OCI-LY7 (cell line): ENCODE data around the gene METTL26. TPM values are rescaled to one million over a fixed set of nuclear protein-coding genes. Genes with fewer than 3 reads are reported as not detected.

Source experiments
- BruUV-seq: library from RNA; stranded (reverse); fragments of 400-500 nt; replicated peaks from 2 replicates; lab custom pipeline; 2021; lab: Mats Ljungman, UMichigan
- CTCF ChIA-PET: fragments of 300-600 bp; sonication (Branson Sonifier 250); formaldehyde crosslinking; loops from one replicate; lab custom pipeline; 2022; ENCODE audit warnings: antibody characterized with exemption; ENCODE audit not compliant: unreplicated experiment; lab: Charles Lee
- POLR2A ChIA-PET: fragments of 300-600 bp; sonication (Branson Sonifier 250); formaldehyde crosslinking; loops from one replicate; lab custom pipeline; 2022; ENCODE audit warnings: antibody characterized with exemption; lab: Charles Lee
- DNase-seq: peaks from one replicate; pipeline ENCODE4 v3.0.0-alpha.2; 2015; ENCODE audit warnings: low spot score
- H2AFZ ChIP-seq: fragments of 200-600 bp; sonication (generic), shearing (Covaris generic); 2 replicates; pipeline ENCODE4 v1.6.1; 2014; ENCODE audit warnings: mild to moderate bottlenecking, antibody characterized with exemption, low read length, moderate library complexity
- H3K27ac ChIP-seq: fragments of 200-600 bp; sonication (generic); 2 replicates; pipeline ENCODE4 v1.5.1; 2014; ENCODE audit warnings: mixed run types, low read depth, mild to moderate bottlenecking, moderate library complexity, low read length, inconsistent platforms; ENCODE audit not compliant: poor library complexity, severe bottlenecking
- H3K36me3 ChIP-seq: fragments of 200-600 bp; sonication (generic); 2 replicates; pipeline ENCODE4 v1.6.1; 2014; ENCODE audit warnings: mild to moderate bottlenecking, antibody characterized with exemption, low read length, moderate library complexity, mixed read lengths; ENCODE audit not compliant: insufficient read depth
- H3K4me1 ChIP-seq: fragments of 200-600 bp; sonication (generic); 2 replicates; pipeline ENCODE4 v1.5.1; 2014; ENCODE audit warnings: mild to moderate bottlenecking, low read length; ENCODE audit not compliant: insufficient read depth, poor library complexity, severe bottlenecking
- H3K4me2 ChIP-seq: fragments of 200-600 bp; sonication (generic); 2 replicates; pipeline ENCODE4 v1.6.1; 2014; ENCODE audit warnings: mild to moderate bottlenecking, low read length
- H3K4me3 ChIP-seq: fragments of 200-600 bp; sonication (generic); 2 replicates; pipeline ENCODE4 v1.5.1; 2014; ENCODE audit warnings: mild to moderate bottlenecking, low read depth, low read length; ENCODE audit not compliant: poor library complexity, severe bottlenecking
- H3K79me2 ChIP-seq: fragments of 200-600 bp; sonication (generic); 2 replicates; pipeline ENCODE4 v1.6.1; 2016; ENCODE audit warnings: low read depth, mild to moderate bottlenecking, low read length, moderate library complexity, mixed read lengths; ENCODE audit not compliant: insufficient read depth
- H3K9me2 ChIP-seq: fragments of 200-600 bp; sonication (generic); 2 replicates; pipeline ENCODE4 v1.6.1; 2016; ENCODE audit warnings: mild to moderate bottlenecking, low read length, mixed read lengths; ENCODE audit not compliant: insufficient read depth
- H3K9me3 ChIP-seq: fragments of 200-600 bp; sonication (generic); 2 replicates; pipeline ENCODE4 v1.6.1; 2014; ENCODE audit warnings: mild to moderate bottlenecking, mixed run types, low read length, mixed read lengths
- H4K20me1 ChIP-seq: fragments of 200-600 bp; sonication (generic); 2 replicates; pipeline ENCODE4 v1.6.1; 2014; ENCODE audit warnings: mild to moderate bottlenecking, antibody characterized with exemption, low read length, moderate library complexity, mixed read lengths; ENCODE audit not compliant: insufficient read depth
- EZH2phosphoT487 ChIP-seq: fragments of 200-600 bp; sonication (generic); IDR thresholded peaks from 2 replicates; pipeline ENCODE4 v1.6.1; 2018; ENCODE audit warnings: low read depth, borderline replicate concordance, mild to moderate bottlenecking, mixed run types, antibody characterized with exemption, low read length, moderate library complexity, mixed read lengths
- intact Hi-C: fragments of 100-400 bp; cut with micrococcal nuclease; formaldehyde crosslinking; loops from one replicate; pipeline ENCODE4 v1.10.0; 2022; ENCODE audit not compliant: unreplicated experiment
- total RNA-seq, 2 experiments: library from RNA; depleted of rRNA in 1 of 2; stranded (reverse); fragments of >200 nt in 1 of 2; shearing (Covaris generic) in 1 of 2; gene quantifications; 2 replicates each; pipeline ENCODE4 v1.2.3, GENCODE V29; 2014 to 2022
- TF ChIP-seq, protein P1 (sequence below): fragments of 200-600 bp; sonication (generic); conservative IDR thresholded peaks from 2 replicates; pipeline ENCODE4 v1.5.1; 2014; ENCODE audit warnings: mild to moderate bottlenecking, antibody characterized with exemption, low read length, moderate library complexity, mixed read lengths

METTL26 gene
- total RNA-seq, 2 experiments from 2014 or later: 99.0 to 152 TPM

DNA sequence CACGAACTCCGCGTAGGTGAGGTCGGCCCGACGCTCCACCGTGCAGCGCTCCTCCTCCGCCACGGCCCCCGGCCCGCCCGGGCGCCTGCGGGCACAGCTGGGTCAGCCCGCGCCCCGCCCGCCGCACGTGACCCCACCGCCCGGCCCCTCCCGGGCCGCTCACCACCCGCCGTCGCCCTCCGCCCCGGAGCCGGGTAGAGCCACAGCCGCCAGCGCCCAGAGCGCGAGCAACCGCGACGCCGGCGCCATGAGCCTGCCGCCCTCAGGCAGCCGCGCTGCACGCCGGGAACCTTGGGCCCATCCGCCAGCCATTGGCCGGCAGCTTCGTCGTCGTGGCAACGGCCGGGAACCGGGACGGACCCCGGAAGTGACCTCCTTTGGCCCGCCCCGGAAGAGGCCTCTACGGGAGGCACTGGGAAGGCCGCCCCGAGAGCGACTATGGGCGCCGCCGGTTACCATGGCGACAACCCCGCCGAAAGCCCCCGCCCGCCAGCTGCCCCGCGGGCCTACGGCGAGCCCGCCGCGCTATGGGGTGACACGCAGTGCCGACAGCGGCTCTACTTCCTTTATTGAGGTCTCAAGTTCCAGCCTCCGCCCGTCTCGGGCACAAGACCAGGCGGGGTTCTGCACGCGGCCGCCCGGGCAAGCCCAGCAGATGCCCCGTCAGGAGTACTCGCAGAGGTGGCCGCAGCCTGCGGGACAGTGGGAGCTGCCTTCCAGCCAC is 48.1 kb upstream of the METTL26 start, which contains the start of gene JMJD8:
JMJD8 (minus strand) TSS at position 264 of the 724 bp plus-strand sequence; CDS start at position 249, 15 bp downstream.
- H3K79me2 ChIP-seq: peaks cover 27% of the 10 kb centered on the region; the same call in 1 of the 2 replicates
- peak within 1 kb of the TSS; percentile 33 for H3K27ac ChIP-seq
- H3K4me2 ChIP-seq: peak within 1 kb of the TSS; percentile 96
- ChIA-PET POLR2A (no interaction called here), CTCF (no interaction called here)
- peaks cover 46% of the 10 kb centered on the region for H3K36me3 ChIP-seq
- intact Hi-C loops: loop anchor here (5.0 kb wide), 1 partner anchor 38 kb away; the partner anchor contains the start of gene ANTKMT
- BruUV-seq: no TSS peak
- peak; percentile 97 for DNase-seq
- no peak within 1 kb of the TSS for H2AFZ ChIP-seq
- no peaks in the 10 kb centered on the region for H3K9me3 ChIP-seq
- 0 out of 2 replicates have a peak, but pooled peaks cover 5% of the 10 kb centered on the region for H4K20me1 ChIP-seq
- peak within 1 kb of the TSS; percentile 83 for H3K4me3 ChIP-seq
- peaks cover 36% of the 10 kb centered on the region for H3K4me1 ChIP-seq
- TF ChIP-seq, protein P1, sequence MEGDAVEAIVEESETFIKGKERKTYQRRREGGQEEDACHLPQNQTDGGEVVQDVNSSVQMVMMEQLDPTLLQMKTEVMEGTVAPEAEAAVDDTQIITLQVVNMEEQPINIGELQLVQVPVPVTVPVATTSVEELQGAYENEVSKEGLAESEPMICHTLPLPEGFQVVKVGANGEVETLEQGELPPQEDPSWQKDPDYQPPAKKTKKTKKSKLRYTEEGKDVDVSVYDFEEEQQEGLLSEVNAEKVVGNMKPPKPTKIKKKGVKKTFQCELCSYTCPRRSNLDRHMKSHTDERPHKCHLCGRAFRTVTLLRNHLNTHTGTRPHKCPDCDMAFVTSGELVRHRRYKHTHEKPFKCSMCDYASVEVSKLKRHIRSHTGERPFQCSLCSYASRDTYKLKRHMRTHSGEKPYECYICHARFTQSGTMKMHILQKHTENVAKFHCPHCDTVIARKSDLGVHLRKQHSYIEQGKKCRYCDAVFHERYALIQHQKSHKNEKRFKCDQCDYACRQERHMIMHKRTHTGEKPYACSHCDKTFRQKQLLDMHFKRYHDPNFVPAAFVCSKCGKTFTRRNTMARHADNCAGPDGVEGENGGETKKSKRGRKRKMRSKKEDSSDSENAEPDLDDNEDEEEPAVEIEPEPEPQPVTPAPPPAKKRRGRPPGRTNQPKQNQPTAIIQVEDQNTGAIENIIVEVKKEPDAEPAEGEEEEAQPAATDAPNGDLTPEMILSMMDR: no peak
- TF ChIP-seq EZH2phosphoT487: no peak
- H3K9me2 ChIP-seq: no peaks in the 10 kb centered on the region

GRCh38 chr16:683396-684070 is 47.4 kb upstream of the METTL26 start:
- peak overlapping the region; percentile 96 for H3K4me2 ChIP-seq
- peak overlapping the region; percentile 83 for H3K4me3 ChIP-seq
- TF ChIP-seq EZH2phosphoT487: no peak
- TF ChIP-seq, protein P1: no peak
- H3K27ac ChIP-seq: peak overlapping the region; percentile 33
- no peaks in the 10 kb centered on the region for H3K9me3 ChIP-seq
- peaks cover 25% of the 10 kb centered on the region; the same call in 1 of the 2 replicates for H3K79me2 ChIP-seq
- no peak overlapping the region for H2AFZ ChIP-seq
- no peak for DNase-seq
- intact Hi-C loops: loop anchor here (5.0 kb wide), 1 partner anchor 39 kb away; the partner anchor contains the start of gene ANTKMT
- no TSS peak for BruUV-seq
- peaks cover 5% of the 10 kb centered on the region; the same call in 1 of the 2 replicates for H4K20me1 ChIP-seq
- H3K4me1 ChIP-seq: peaks cover 34% of the 10 kb centered on the region
- no peaks in the 10 kb centered on the region for H3K9me2 ChIP-seq
- ChIA-PET CTCF (no interaction called here), POLR2A (no interaction called here)
- H3K36me3 ChIP-seq: peaks cover 46% of the 10 kb centered on the region
